SK-N-SH (cell line): Measurements from ENCODE around the gene STRA8.

Experiments used
- CTCF ChIP-seq: fragments of 200-600 bp; sonication (generic); IDR thresholded peaks from 2 replicates; pipeline ENCODE4 v1.6.1; 2017; ENCODE audit warnings: antibody characterized with exemption, mild to moderate bottlenecking, moderate library complexity
- GATA2 ChIP-seq: sonication (generic); formaldehyde crosslinking; IDR thresholded peaks from 2 replicates; pipeline ENCODE4 v1.5.0; 2020; ENCODE audit warnings: mild to moderate bottlenecking, missing genetic modification reagents
- POLR2AphosphoS5 ChIP-seq: IDR thresholded peaks from 2 replicates; pipeline ENCODE4 v1.6.1; 2012; ENCODE audit warnings: low read depth, low read length
- RCOR1 ChIP-seq: fragments of 150-350 bp; IDR thresholded peaks from 2 replicates; pipeline ENCODE4 v1.6.1; 2017; ENCODE audit warnings: antibody characterized with exemption, low read length
- RFX5 ChIP-seq: IDR thresholded peaks from 2 replicates; pipeline ENCODE4 v1.6.1; 2012; ENCODE audit warnings: mild to moderate bottlenecking, improper control_type of control experiment, low read length
- SIN3A ChIP-seq: IDR thresholded peaks from 2 replicates; pipeline ENCODE4 v1.6.1; 2012; ENCODE audit warnings: low read depth, mild to moderate bottlenecking, low read length, moderate library complexity, borderline replicate concordance
- USF2 ChIP-seq: fragments of 150-350 bp; IDR thresholded peaks from 2 replicates; pipeline ENCODE4 v1.6.1; 2017; ENCODE audit warnings: antibody characterized with exemption, low read length, low read depth, borderline replicate concordance
- YY1 ChIP-seq: IDR thresholded peaks from 2 replicates; pipeline ENCODE4 v1.4.0; 2012; ENCODE audit warnings: low read depth, mild to moderate bottlenecking
- TF ChIP-seq, protein P1 (sequence below): IDR thresholded peaks from 2 replicates; pipeline ENCODE4 v1.4.0; 2012; ENCODE audit warnings: low read depth, borderline replicate concordance
- TF ChIP-seq, protein P2 (sequence below): IDR thresholded peaks from 2 replicates; pipeline ENCODE4 v1.4.0; 2012; ENCODE audit warnings: low read depth

- TF ChIP-seq SIN3A (no peak), CTCF (no peak), USF2 (no peak), GATA2 (CRISPR knock-in tag) (no peak), POLR2AphosphoS5 (no peak), RCOR1 (no peak), RFX5 (no peak), YY1 (no peak)
- TF ChIP-seq, protein P1, sequence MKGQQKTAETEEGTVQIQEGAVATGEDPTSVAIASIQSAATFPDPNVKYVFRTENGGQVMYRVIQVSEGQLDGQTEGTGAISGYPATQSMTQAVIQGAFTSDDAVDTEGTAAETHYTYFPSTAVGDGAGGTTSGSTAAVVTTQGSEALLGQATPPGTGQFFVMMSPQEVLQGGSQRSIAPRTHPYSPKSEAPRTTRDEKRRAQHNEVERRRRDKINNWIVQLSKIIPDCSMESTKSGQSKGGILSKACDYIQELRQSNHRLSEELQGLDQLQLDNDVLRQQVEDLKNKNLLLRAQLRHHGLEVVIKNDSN: no peak
- TF ChIP-seq, protein P2, sequence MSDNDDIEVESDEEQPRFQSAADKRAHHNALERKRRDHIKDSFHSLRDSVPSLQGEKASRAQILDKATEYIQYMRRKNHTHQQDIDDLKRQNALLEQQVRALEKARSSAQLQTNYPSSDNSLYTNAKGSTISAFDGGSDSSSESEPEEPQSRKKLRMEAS: no peak
Observed at GRCh38 chr7:135210888-135211178, 22.8 kb upstream of the STRA8 start.
